DMS 273 treated with DMSO at 0.1 percent for 48 hours (cell line): Measurements from ENCODE around the gene COL16A1.

Source experiments
- DNase-seq: peaks from one replicate; lab custom pipeline; 2025; lab: John Stamatoyannopoulos, UW

COL16A1 gene

GRCh38 chr1:31646259-31646960 is 57.4 kb downstream of the COL16A1 start:
- no peak for DNase-seq

GRCh38 chr1:31645274-31645568 is 58.6 kb downstream of the COL16A1 start:
- DNase-seq = no peak

DNA sequence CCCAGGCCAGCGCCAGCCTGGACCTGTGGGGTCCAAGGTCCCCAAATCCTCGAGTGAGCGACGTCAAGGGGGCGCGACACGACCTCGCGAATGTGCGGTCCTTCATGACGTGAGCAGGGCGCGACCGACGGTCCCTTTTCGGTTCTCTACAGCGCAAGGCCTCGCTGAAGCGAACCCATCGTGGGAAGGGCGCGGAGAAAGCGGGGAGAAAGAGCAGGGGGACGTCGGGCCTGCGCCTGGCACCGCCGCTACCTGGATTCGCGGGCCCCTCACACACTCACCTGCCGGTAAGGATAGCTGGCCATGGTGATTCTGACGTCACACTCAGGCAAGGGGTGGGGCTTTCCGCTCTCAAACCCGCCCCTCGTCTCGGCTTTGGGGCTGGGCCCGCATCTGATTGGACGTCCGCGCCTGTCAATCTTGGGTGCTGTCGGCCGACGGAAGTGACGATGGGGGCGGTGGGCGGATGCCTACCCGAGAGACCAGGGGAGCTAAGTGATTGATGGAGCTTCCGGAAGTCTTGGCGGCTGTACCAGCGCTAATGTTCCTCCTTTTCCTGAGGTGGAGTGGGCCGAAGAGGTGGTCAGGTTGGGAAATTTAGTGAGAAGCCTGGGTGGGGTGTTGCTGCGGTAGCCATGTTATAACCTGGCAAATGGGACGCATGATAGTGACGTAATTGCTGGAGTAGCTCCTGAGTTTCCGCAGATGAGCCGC is 59.1 kb downstream of the COL16A1 start, which contains the start of gene PEF1:
Gene PEF1 (minus strand): TSS at position 317 of the 714 bp plus-strand sequence. CDS start 12 bp downstream, at position 305.
- peak; percentile 99 for DNase-seq

- no peak for DNase-seq
Observed at GRCh38 chr1:31643976-31644559, 59.7 kb downstream of the COL16A1 start.

- DNase-seq = no peak
Observed at GRCh38 chr1:31642897-31643296, 60.9 kb downstream of the COL16A1 start.

DNA sequence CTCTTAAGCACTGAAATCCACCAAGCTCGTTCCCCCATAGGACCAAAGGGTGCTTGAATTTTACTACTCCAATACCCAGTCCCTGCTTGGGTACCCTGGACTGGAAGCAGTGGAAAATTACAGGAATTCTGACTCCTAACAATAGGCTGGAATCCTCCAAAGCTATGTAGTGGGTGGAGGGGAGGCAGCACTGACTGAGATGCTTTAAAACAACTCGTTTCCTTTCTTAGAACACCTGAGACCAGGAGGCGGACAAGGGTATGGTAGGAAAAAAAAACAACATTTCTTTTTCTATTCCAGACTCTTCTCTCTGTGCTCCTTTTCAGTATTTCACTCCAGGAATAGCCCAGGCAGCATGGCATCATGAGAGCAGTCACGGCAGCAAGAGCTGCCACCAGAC is 61.5 kb downstream of the COL16A1 start:
- no peak for DNase-seq

GRCh38 chr1:31640964-31641363 is 62.9 kb downstream of the COL16A1 start:
- no peak for DNase-seq

DNA sequence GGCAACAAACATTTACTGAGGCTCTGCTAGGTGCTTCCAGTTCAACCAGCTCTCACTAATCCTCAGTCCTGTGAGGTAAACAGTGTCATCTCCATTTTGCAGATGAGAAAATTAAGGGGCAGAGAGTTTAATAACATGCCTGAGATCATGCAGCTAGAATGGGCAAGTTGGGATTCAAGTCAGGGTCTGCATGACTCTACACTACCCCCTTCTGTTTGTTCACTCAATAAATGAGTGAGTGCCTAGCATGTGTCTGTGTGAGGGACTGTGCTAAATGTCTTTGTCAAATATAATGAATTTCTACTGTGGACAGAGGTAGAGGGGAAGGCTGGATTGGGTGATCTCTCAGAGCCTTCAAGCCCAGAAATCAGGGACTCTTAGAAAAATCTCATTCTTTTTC is 63.6 kb downstream of the COL16A1 start:
- DNase-seq = no peak

DNA sequence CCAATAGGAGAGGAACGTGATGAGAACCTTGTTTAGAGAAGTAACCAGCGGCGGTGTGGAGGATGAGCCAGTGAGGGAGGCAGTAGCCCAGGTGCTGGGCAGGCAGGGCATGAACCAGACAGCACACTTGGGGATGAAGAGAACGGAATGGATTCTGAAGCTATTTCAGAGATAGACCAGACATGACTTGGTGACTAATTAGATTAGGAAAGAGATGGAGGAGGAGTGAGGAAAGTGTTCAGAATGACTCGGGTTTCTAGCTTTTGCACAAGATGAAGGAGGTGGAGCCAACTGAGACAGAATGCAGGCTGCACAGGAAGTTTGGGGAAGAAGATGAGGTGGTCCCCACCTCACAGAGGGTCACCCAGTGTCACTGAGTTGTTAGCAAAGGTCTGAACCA is 64.3 kb downstream of the COL16A1 start:
- no peak for DNase-seq

DNA sequence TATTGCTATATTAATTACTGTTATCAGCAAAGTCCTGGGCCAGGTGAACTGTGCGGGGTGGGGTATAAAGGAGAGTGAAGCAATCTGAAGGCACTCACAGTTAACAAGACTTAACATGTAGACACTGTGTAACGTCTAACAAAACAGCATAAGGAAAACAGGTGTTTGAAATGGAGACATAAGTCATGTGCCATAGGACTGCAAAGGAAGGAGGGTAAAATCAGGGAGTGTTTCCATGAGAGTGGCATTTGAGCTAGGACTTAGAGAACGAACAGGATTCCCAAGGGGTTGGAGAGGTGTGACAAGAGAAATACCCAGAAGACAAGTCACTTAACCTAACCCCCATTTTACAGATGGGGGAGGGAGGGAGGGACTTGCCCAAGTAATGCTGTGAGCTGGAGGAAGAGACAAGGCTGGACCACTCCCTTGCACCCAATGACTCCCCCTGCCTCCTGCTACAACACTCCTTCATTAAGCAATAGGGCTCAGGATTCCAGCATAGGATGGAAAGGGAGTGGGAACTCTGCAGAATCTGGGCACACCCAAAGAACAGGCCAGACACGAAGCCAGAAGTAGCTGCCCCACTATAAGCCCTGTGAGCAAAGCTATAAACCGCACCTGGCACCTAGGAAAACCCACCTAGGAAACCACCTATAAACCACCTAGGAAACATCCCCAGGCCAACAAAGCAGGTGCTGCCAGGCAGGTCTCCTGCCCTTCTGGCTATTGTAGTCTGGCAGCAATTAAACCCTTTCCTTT is 65.7 kb downstream of the COL16A1 start:
- no peak for DNase-seq

GRCh38 chr1:31633117-31633516 is 70.7 kb downstream of the COL16A1 start:
- no peak for DNase-seq

DNA sequence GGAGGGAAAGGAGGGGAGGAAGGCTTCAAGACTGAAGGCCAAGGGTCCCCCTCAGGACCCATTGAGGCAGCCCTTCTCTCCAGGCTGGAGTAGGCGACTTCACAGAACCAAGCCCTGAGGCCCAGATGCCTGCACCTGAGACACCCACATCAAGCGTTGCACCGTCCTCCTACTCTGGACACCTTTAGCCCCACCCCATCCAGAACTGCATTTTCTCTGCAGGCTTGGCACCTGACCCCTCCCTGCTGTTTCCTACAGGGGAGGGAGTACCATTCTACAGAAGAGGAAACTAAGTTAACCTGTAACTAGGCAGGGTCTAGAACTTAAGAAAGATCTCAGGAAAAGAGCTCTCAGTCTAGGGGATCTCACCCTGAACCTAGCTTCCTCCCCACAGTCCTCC is 71.2 kb downstream of the COL16A1 start:
- DNase-seq = no peak

GRCh38 chr1:31628931-31629556 is 74.8 kb downstream of the COL16A1 start:
- no peak for DNase-seq

DNA sequence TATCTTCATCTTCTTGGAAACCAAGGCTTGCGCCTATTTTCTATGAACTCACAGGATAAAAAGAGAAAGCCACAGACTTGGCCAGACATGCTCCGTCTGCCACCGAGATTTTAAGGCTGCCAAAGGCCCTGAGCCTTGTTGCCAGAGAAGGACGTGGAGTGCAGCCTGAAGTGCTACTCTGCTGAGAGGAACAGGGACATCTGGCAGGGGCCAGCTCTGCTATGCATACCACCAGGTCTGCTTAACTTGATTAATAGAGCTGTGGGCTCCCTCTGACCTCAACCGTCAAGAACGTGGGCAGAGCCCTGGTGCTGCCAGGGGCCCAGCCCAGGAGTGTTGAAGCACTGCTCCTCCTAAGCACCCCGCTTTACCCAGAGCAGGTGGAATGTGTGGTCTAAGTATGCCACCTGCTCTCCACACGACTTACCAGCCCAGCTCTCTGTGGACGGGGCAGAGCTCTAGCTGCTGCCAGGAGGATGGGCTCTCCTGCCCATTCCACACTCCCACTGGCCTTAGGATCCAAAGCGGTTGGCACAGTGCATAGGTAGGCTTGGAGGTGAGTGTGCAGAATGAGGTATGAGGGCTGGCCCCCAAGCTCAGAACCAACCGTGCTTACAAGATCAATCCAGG is 75.8 kb downstream of the COL16A1 start:
- DNase-seq = peak; percentile 83

DNA sequence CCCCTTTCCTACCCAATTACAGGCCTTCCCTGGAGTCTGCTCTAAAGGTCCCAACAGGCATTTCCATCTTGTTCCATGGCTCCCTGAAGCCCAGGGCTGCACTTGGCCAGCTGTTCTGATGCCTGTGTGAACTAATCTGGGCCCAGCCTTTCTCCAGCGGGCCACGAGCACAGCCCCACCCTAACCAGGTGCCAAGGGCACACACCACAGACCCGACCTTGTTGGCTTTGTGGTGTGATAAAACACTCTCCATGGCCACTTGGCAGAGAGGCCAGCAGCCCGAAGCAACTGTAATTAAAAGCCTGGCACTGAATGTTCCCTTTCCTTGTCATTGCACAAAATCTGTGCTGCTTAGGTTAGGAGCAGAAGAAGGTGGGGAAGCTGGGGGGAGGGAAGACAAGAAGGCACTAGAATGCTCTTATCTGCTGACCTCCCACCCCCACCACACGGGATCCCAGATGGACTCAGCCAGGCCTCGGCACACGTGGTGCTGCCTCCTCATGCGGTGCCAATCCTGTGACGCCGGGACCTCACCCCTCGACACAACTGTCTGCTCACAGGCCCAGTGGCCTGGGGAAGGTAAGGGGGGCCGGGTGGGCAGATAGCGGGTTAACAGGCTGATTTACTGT is 76.4 kb downstream of the COL16A1 start:
- peak; percentile 80 for DNase-seq

DNA sequence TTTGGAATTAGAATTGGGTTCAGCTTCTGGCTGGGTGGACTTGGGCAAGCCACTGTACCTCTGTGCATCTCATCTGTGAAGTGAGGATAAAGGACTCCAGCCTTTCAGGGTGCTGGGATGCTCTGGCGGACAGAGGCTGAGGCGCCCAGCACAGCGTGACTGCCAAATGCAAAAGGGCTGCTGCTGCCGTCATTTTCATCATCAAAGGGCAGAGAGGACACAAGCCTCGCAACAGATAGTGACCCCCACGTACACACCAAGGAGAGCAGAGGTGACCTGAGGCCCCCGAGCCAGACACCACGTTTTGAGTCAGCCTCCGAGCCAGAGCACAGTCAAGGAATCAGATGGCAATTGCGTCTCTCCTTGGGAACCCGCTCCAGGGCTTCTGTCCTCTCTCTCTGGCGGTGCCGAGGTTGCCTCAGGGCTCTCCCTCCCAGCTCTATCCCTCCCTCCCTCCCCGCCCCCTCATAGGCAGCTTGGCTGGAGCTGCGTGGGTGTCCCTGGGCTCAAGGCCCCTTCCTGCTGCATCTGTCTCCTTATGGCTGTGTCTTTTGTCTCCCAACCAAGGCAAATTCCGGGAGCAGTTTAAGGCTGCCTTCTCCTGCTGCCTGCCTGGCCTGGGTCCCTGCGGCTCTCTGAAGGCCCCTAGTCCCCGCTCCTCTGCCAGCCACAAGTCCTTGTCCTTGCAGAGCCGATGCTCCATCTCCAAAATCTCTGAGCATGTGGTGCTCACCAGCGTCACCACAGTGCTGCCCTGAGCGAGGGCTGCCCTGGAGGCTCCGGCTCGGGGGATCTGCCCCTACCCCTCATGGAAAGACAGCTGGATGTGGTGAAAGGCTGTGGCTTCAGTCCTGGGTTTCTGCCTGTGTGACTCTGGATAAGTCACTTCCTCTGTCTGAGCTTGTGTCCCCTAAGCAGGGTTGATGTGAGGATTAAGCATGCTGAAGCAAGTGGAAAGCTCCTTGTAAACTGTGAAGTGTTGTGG is 77.3 kb downstream of the COL16A1 start:
- DNase-seq = peak; percentile 60

DNA sequence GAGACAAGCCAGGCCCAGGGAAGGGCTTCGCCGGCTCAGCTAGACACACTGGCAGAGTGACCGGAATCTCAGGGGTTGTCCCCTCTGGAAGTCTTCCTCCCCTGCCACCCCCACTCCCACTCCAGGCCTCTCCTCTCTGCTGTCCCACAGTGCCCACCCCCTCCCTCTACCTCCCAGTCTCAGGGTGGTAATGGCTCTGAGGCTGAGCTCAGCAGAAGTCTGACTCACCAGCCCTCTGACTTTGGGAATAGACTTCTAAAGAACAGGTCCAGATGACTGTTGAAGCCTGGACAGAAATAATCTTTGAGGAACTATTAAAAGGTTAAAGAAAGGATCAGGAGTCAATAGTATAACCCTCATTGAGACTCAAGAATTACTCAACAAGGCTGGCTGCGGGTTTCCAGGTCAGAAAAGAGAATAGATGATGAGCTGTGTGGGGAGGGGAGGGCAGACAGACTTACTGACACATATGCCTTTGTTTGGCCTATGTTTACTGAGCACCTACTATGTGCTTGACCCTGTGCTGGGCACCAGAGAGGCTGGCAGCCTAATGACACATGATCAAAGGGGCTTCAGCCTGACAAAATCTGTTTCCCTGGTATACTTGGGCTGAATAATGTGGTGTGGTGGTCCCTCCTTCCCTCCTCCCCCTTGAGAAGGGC is 78.1 kb downstream of the COL16A1 start:
- DNase-seq = no peak

DNA sequence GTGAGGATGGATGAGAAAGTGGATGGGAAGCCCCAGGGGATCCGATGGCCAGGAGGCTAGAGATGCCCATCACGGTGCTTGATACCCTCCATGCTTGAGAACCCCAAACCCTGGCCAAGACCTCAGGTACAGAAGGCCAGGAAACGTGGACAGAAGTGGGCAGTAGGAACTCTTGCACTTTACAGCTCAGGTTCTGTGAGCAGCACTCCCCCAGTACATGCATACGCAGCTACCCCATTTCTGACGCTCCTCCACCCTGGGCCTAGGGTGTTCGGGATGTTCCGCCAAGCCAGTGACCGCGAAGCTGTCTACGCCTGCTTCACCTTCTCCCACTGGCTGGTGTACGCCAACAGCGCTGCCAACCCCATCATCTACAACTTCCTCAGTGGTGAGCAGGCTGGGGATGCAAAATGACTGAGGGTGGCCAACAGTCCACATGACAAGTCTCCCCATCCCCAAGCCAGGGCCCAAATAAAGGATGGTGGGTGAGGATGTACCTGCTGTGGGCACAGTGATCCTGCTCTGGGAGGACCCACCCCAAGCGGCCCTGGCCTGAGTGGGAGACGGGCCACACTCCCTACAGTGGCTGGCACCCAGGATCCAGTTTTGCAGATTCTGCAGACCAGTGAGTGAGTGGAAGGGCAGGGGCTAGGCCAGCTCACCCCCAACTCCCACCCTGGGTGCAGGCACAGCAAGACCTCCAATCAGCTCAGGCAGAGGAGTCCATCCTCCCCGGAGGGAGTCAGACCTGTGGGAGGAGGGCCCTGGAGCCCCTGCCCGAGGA is 78.9 kb downstream of the COL16A1 start:
- no peak for DNase-seq

DNA sequence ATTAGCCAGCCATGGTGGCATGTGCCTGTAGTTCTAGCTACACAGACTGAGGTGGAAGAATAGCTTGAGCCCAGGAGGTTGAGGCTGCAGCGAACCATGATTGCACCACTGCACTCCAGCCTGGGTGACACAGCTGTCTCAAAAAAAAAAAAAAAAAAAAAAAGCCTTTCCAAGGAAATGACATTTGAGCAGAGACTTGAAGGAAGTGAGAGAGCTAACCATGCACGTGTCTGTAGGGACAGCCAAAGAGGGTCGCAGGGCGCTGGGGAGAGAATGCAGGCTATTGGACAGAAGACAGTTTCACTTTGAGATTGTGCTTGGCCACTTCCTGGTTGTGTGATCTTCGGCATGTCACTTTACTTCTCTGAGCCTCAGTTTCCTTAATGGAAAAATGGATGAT is 79.5 kb downstream of the COL16A1 start:
- no peak for DNase-seq
